DMS53 treated with DMSO at 0.1 percent for 48 hours (cell line): ENCODE results near the gene NRXN3.
A peak's percentile ranks its signal among the peaks of the same experiment; 100 is the strongest.

ENCODE experiments used
- DNase-seq: peaks from one replicate; lab custom pipeline; 2025; ENCODE audit not compliant: unreplicated experiment; lab: John Stamatoyannopoulos, UW

The NRXN3 gene

GRCh38 chr14:78885884-78886283, 715.7 kb downstream of the NRXN3 start:
- DNase-seq = no peak

- DNase-seq = no peak
Observed at GRCh38 chr14:78897443-78897842, 727.3 kb downstream of the NRXN3 start.

GRCh38 chr14:78902010-78902623, 731.9 kb downstream of the NRXN3 start:
- peak; percentile 6 for DNase-seq

- DNase-seq = no peak
Observed at GRCh38 chr14:78904094-78904493, 733.9 kb downstream of the NRXN3 start.

- DNase-seq = no peak
Observed at GRCh38 chr14:78917462-78917861, 747.3 kb downstream of the NRXN3 start.

- no peak for DNase-seq
Observed at GRCh38 chr14:78921856-78922255, 751.7 kb downstream of the NRXN3 start.

- no peak for DNase-seq
Observed at GRCh38 chr14:78927261-78927660, 757.1 kb downstream of the NRXN3 start.

- no peak for DNase-seq
Observed at GRCh38 chr14:78933166-78933565, 763.0 kb downstream of the NRXN3 start.

GRCh38 chr14:78933948-78934524, 763.9 kb downstream of the NRXN3 start:
- no peak for DNase-seq

GRCh38 chr14:78946949-78947348, 776.8 kb downstream of the NRXN3 start:
- no peak for DNase-seq

GRCh38 chr14:78947681-78948080, 777.5 kb downstream of the NRXN3 start:
- no peak for DNase-seq

- no peak for DNase-seq
Observed at GRCh38 chr14:78950649-78951048, 780.5 kb downstream of the NRXN3 start.

- DNase-seq = no peak
Observed at GRCh38 chr14:78951602-78952001, 781.4 kb downstream of the NRXN3 start.

- DNase-seq = peak; percentile 46
Observed at GRCh38 chr14:78959674-78960264, 789.6 kb downstream of the NRXN3 start.

GRCh38 chr14:78967111-78967809, 797.1 kb downstream of the NRXN3 start:
- DNase-seq = no peak

- DNase-seq = no peak
Observed at GRCh38 chr14:78968265-78968664, 798.1 kb downstream of the NRXN3 start.

GRCh38 chr14:78970677-78971076, 800.5 kb downstream of the NRXN3 start:
- DNase-seq = no peak

GRCh38 chr14:78972440-78972839, 802.3 kb downstream of the NRXN3 start:
- no peak for DNase-seq

GRCh38 chr14:78974691-78975090, 804.5 kb downstream of the NRXN3 start:
- no peak for DNase-seq

- no peak for DNase-seq
Observed at GRCh38 chr14:78975734-78976133, 805.6 kb downstream of the NRXN3 start.

- no peak for DNase-seq
Observed at GRCh38 chr14:78978896-78979295, 808.7 kb downstream of the NRXN3 start.

- no peak for DNase-seq
Observed at GRCh38 chr14:78982551-78982950, 812.4 kb downstream of the NRXN3 start.
